Endothelial cell of umbilical vein (primary cell): ENCODE data around the gene PARP3. TPM values are rescaled to one million over a fixed set of nuclear protein-coding genes. Genes with fewer than 3 reads are reported as not detected.

Experiments
- BruUV-seq: library from RNA; stranded (reverse); fragments of 400-500 nt; replicated peaks from 2 replicates; lab custom pipeline; 2021; lab: Mats Ljungman, UMichigan
- CTCF ChIA-PET: fragments of 300-600, 350-600 bp; sonication (Branson Sonifier 250); formaldehyde crosslinking; loops from one replicate; lab custom pipeline; 2021; ENCODE audit warnings: antibody characterized with exemption, inconsistent platforms; lab: Charles Lee
- POLR2A ChIA-PET: fragments of 300-600, 350-600 bp; sonication (Branson Sonifier 250); formaldehyde crosslinking; loops from one replicate; lab custom pipeline; 2021; ENCODE audit warnings: antibody characterized with exemption, inconsistent platforms; lab: Charles Lee
- DNase-seq: peaks from one replicate; pipeline ENCODE4 v3.0.0-alpha.2; 2011; ENCODE audit warnings: low read depth, low spot score
- FAIRE-seq: peaks from 2 replicates; lab custom pipeline; 2011; peaks lifted over from hg19 to GRCh38; lab: Jason Lieb, UNC
- H2AFZ ChIP-seq: 2 replicates; pipeline ENCODE4 v1.6.0; 2012; ENCODE audit warnings: low read depth, low read length, control low read depth, inconsistent platforms
- H3K27ac ChIP-seq: 2 replicates; pipeline ENCODE4 v1.5.1; 2011; ENCODE audit warnings: low read depth, mild to moderate bottlenecking, control low read depth, low read length, moderate library complexity; ENCODE audit not compliant: insufficient read depth
- H3K27me3 ChIP-seq, 2 experiments: 2 replicates each; pipeline versions ENCODE4 v1.6.0 to v1.6.1; 2011; ENCODE audit warnings: low read length in 2 of 2, mixed read lengths in 1 of 2; ENCODE audit not compliant: control insufficient read depth in 2 of 2, insufficient read depth in 2 of 2
- H3K36me3 ChIP-seq, 2 experiments: 2 replicates in 1 of 2; 3 replicates in 1 of 2; pipeline ENCODE4 v1.5.1; 2011; ENCODE audit warnings: low read length in 2 of 2, mild to moderate bottlenecking in 1 of 2, moderate library complexity in 1 of 2; ENCODE audit not compliant: control insufficient read depth in 2 of 2, insufficient read depth in 2 of 2; ENCODE audit errors: extremely low read depth in 1 of 2
- H3K4me1 ChIP-seq: 3 replicates; pipeline ENCODE4 v1.5.1; 2011; ENCODE audit warnings: mild to moderate bottlenecking, low read length; ENCODE audit not compliant: control insufficient read depth, insufficient read depth; ENCODE audit errors: extremely low read depth
- H3K4me2 ChIP-seq: 2 replicates; pipeline ENCODE4 v1.6.1; 2011; ENCODE audit warnings: low read length, control low read depth, mixed read lengths; ENCODE audit not compliant: insufficient read depth
- H3K4me3 ChIP-seq, 3 experiments: fragments of 200-600 bp in 1 of 3; sonication (generic), shearing (Covaris generic) in 1 of 3; replicated peaks in 1 of 3; 2 replicates each; pipeline ENCODE4 v1.5.1; 2011 to 2016; ENCODE audit warnings: control low read depth in 3 of 3, low read length in 3 of 3, mild to moderate bottlenecking in 2 of 3, inconsistent platforms in 1 of 3, low read depth in 1 of 3, moderate library complexity in 1 of 3; ENCODE audit not compliant: insufficient read depth in 1 of 3
- H3K79me2 ChIP-seq: 2 replicates; pipeline ENCODE4 v1.6.0; 2012; ENCODE audit warnings: low read length, inconsistent platforms; ENCODE audit not compliant: control insufficient read depth, insufficient read depth
- H3K9ac ChIP-seq: replicated peaks from 2 replicates; pipeline ENCODE3; 2011; ENCODE audit warnings: low read length, control low read depth; ENCODE audit not compliant: insufficient read depth; ENCODE audit errors: extremely low read depth
- H3K9me1 ChIP-seq: replicated peaks from 3 replicates; pipeline ENCODE4 v1.6.0; 2011; ENCODE audit warnings: mild to moderate bottlenecking, low read length; ENCODE audit not compliant: control insufficient read depth, insufficient read depth; ENCODE audit errors: extremely low read depth
- H3K9me3 ChIP-seq: replicated peaks from 2 replicates; pipeline ENCODE4 v1.5.1; 2012; ENCODE audit warnings: low read length, inconsistent platforms; ENCODE audit not compliant: control insufficient read depth, insufficient read depth
- H4K20me1 ChIP-seq: replicated peaks from 2 replicates; pipeline ENCODE3; 2011; ENCODE audit warnings: mild to moderate bottlenecking, low read length; ENCODE audit not compliant: control insufficient read depth, insufficient read depth; ENCODE audit errors: extremely low read depth
- EZH2 ChIP-seq: IDR thresholded peaks from 2 replicates; pipeline ENCODE4 v1.6.1; 2012; ENCODE audit warnings: borderline replicate concordance, low read depth, mild to moderate bottlenecking, moderate library complexity, low read length, inconsistent platforms; ENCODE audit not compliant: severe bottlenecking
- FOS ChIP-seq: IDR thresholded peaks from 2 replicates; pipeline ENCODE4 v1.6.1; 2011; ENCODE audit warnings: mild to moderate bottlenecking, low read length, moderate library complexity, borderline replicate concordance; ENCODE audit not compliant: insufficient read depth
- GATA2 ChIP-seq: IDR thresholded peaks from 2 replicates; pipeline ENCODE4 v1.7.0; 2011; ENCODE audit warnings: low read depth, mild to moderate bottlenecking, moderate library complexity, mixed read lengths, low read length; ENCODE audit not compliant: insufficient read length, insufficient read depth
- JUN ChIP-seq: IDR thresholded peaks from 2 replicates; pipeline ENCODE4 v1.6.1; 2011; ENCODE audit warnings: borderline replicate concordance, low read depth; ENCODE audit not compliant: insufficient read length, insufficient read depth
- MYC ChIP-seq: IDR thresholded peaks from one replicate; pipeline ENCODE4 v1.6.1; 2011; ENCODE audit warnings: mild to moderate bottlenecking, low read depth, low read length
- POLR2A ChIP-seq: IDR thresholded peaks from 2 replicates; pipeline ENCODE4 v1.6.1; 2012; ENCODE audit warnings: low read depth, mild to moderate bottlenecking, control low read depth, low read length
- POLR2AphosphoS5 ChIP-seq: IDR thresholded peaks from 2 replicates; pipeline ENCODE4 v1.6.1; 2012; ENCODE audit warnings: low read depth, mild to moderate bottlenecking, control low read depth, low read length, moderate library complexity; ENCODE audit not compliant: insufficient read depth
- dilution Hi-C: fragments of 300-500 bp; cut with MboI; formaldehyde crosslinking; loops from one replicate; pipeline ENCODE4 v1.15.0; 2019; ENCODE audit warnings: low sequenced_read_pairs; ENCODE audit not compliant: extremely low pct_ligation_motif_present
- intact Hi-C: fragments of 100-400 bp; cut with micrococcal nuclease; formaldehyde crosslinking; loops from one replicate; pipeline ENCODE4 v1.10.0; 2022
- polyA plus RNA-seq, 4 experiments: library from polyadenylated mRNA; depleted of rRNA in 3 of 4; stranded (reverse) in 3 of 4; unstranded in 1 of 4; fragments of >200 nt; gene quantifications; 2 replicates each; pipeline versions ENCODE4 v1.2.1 to v1.2.3, GENCODE V29; 2011 to 2012; ENCODE audit warnings: missing spikeins in 1 of 4
- total RNA-seq: library from RNA; stranded (reverse); gene quantifications from 2 replicates; pipeline ENCODE4 v1.2.3, GENCODE V29; 2021
- TF ChIP-seq, protein P1 (sequence below): IDR thresholded peaks from 2 replicates; pipeline ENCODE4 v1.6.1; 2011; ENCODE audit not compliant: insufficient read depth, insufficient read length
- TF ChIP-seq, protein P2 (sequence below), 2 donors: IDR thresholded peaks; 1 replicate in 1 of 2; 2 replicates in 1 of 2; pipeline ENCODE4 v1.5.1; 2011; ENCODE audit warnings: low read length in 2 of 2, mild to moderate bottlenecking in 2 of 2, moderate library complexity in 2 of 2, control low read depth in 1 of 2, inconsistent platforms in 1 of 2, low read depth in 1 of 2; ENCODE audit not compliant: insufficient read depth in 1 of 2; ENCODE audit errors: extremely low read depth in 1 of 2

PARP3 gene
- total and polyA plus RNA-seq, 2 donors (not counting 3 experiments of a cell fraction or from before 2014, with no cell fraction given), result 10.0 to 13.8 TPM

- Histone ChIP-seq H3K4me1 (peaks cover 21% of the 10 kb centered on the region), H3K9me3 (no peaks in the 10 kb centered on the region), H4K20me1 (no peaks in the 10 kb centered on the region), H3K27ac (no peak overlapping the region), H3K9me1 (no peaks in the 10 kb centered on the region), H3K79me2 (peaks cover 13% of the 10 kb centered on the region), H3K4me2 (no peak overlapping the region), H2AFZ (no peak overlapping the region), H3K9ac (no peak overlapping the region), H3K27me3 (no peaks in the 10 kb centered on the region), H3K4me3 (no peak overlapping the region), H3K36me3 (no peaks in the 10 kb centered on the region)
- CTCF ChIA-PET, result no interaction called here
- POLR2A ChIA-PET, result no interaction called here
- intact Hi-C loops, result loop anchor here (5.0 to 10.0 kb wide), 2 partner anchors 442 to 560 kb away; partner anchors contain the start of genes DCAF1 and MANF
- BruUV-seq, result no TSS peak
- TF ChIP-seq POLR2AphosphoS5 (no peak), JUN (no peak), POLR2A (no peak), EZH2 (no peak), MYC (no peak), FOS (no peak), GATA2 (no peak)
- TF ChIP-seq, protein P1, sequence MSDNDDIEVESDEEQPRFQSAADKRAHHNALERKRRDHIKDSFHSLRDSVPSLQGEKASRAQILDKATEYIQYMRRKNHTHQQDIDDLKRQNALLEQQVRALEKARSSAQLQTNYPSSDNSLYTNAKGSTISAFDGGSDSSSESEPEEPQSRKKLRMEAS, result no peak
- TF ChIP-seq, protein P2, sequence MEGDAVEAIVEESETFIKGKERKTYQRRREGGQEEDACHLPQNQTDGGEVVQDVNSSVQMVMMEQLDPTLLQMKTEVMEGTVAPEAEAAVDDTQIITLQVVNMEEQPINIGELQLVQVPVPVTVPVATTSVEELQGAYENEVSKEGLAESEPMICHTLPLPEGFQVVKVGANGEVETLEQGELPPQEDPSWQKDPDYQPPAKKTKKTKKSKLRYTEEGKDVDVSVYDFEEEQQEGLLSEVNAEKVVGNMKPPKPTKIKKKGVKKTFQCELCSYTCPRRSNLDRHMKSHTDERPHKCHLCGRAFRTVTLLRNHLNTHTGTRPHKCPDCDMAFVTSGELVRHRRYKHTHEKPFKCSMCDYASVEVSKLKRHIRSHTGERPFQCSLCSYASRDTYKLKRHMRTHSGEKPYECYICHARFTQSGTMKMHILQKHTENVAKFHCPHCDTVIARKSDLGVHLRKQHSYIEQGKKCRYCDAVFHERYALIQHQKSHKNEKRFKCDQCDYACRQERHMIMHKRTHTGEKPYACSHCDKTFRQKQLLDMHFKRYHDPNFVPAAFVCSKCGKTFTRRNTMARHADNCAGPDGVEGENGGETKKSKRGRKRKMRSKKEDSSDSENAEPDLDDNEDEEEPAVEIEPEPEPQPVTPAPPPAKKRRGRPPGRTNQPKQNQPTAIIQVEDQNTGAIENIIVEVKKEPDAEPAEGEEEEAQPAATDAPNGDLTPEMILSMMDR (IDR thresholded peaks at IDR 0.05; ENCODE audit: extremely low read depth in 1 of 2, insufficient read depth in 1 of 2, low read depth in 1 of 2, low read length in 2 of 2), result no peak
- FAIRE-seq (no peak), DNase-seq (no peak)
- dilution Hi-C loops, result no loop called here
Measured at GRCh38 chr3:51944451-51945021, 2.4 kb downstream of the PARP3 start.
